HG02571 (cell line): ENCODE measurements around the gene MAD1L1.

Experiments used
- ATAC-seq: cut with Tn5 transposase; IDR thresholded peaks from one replicate; pipeline ENCODE4 v1.9.1; 2021; ENCODE audit warnings: mild to moderate bottlenecking, moderate library complexity; ENCODE audit not compliant: unreplicated experiment

MAD1L1 gene

DNA sequence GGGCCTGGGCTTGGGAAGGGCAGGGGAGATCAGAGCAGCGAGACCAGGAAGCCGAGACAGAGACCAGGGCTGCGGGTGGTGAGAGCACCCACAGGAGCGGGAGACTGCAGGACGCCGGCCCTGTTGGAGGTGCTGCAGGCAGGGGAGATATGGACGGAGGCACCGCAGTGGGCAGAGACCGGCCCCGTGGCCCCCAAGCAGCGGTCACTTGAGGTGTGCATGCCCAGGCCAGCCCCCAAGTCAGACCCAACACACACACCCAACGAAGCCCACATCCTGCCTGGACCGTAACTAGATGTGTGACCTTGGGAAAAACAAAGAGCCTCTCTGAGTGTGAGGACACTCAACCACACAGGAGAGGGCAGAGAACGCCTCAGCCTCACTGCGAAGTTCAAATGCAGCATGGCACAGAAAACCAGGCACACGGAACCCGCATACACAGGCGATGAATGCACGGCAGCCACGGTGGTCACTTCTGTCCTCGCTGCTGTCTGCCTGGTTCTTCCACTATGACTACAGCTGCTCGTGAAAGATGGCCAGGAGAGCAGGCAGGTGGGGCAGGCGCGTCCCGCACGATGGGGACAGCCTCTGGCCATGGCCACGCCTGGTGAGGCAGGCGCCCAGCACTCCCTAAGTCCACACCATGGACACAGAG is 214.7 kb downstream of the MAD1L1 start:
- no peak for ATAC-seq

DNA sequence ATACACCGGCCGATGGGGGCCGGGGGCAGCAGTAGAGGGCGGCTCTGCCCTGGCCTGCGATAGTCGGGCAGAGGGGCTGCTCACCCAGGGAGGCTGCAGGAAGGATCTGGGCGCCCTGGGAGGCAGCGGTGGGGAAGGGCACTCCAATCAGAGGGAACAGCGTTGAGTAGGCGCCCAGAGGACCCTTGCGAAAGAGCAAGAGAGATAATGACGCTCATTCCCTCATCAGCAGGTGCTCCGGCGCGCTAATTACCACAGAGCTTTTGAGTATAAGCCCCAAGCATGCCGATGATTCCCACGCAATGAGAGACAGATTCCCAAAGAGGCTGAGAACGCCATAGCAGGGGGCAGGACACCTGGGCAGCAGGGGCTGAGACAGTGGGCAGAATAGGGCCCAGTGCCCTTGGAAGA is 215.3 kb downstream of the MAD1L1 start:
- ATAC-seq, result no peak

DNA sequence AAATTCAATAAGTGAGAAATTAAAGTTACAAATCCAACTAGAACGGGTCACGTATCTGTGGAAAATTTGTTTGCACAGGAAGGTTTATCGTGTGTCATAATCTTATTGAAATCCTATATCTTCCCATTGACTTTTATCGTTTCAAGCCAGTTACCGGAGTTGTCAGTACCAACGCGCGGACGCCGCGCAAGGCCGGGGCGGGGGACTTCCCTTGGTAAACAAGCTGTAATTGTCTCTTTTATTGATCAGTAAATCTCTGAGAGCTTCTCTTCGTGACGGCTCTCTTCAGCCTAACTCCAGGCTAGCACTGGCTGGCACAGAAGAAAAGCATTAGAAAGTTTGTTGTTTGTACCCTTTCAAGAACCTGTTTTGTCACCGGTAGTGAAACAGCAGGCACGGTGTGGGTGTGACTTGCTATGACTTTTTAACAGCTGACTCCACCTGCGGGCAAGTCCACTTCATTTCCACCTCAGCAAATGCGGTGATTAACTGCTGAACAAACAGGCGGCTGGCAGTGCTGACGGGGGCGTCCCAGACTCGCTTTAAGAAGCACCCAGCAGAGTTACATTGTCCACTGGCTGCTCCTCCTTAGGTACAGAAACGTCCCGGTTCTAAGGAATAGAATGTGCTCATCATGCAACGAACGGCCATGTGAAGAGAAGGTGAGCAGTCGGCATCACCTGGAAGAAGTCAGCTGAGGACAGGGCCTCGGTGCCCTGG is 215.8 kb downstream of the MAD1L1 start:
- no peak for ATAC-seq

- ATAC-seq, result no peak
Measured at GRCh38 chr7:2016021-2016631, 216.6 kb downstream of the MAD1L1 start.

DNA sequence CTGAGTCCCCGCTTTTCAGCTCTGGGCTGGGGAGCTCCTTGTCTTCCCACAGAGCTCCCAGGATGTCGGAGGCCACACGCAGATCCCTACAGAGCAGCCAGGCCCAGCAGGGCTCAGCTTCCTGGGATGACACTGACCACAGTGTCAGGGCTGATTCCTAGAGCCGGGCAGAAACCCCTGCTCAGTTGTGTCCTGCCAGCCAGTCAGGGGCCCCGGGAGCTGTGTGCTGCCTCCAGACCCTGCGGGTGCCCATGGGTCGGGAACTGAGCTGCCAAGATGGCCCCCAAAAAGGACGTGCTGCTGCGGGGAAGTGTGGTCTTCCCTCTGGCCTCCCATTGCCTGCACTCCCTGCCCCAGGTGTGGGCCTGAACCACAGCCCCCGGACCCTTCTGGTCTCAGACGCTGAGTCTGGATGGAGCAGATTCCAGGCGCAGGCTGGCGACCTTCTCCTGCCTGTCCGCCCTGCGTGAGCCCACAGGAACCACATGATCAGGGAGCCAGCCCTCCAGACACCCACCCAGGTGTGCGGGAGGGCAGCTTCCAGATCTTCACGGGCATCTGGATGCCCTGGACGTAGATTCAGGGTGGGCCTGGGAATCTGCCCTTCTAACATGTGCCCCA is 217.4 kb downstream of the MAD1L1 start:
- no peak for ATAC-seq

DNA sequence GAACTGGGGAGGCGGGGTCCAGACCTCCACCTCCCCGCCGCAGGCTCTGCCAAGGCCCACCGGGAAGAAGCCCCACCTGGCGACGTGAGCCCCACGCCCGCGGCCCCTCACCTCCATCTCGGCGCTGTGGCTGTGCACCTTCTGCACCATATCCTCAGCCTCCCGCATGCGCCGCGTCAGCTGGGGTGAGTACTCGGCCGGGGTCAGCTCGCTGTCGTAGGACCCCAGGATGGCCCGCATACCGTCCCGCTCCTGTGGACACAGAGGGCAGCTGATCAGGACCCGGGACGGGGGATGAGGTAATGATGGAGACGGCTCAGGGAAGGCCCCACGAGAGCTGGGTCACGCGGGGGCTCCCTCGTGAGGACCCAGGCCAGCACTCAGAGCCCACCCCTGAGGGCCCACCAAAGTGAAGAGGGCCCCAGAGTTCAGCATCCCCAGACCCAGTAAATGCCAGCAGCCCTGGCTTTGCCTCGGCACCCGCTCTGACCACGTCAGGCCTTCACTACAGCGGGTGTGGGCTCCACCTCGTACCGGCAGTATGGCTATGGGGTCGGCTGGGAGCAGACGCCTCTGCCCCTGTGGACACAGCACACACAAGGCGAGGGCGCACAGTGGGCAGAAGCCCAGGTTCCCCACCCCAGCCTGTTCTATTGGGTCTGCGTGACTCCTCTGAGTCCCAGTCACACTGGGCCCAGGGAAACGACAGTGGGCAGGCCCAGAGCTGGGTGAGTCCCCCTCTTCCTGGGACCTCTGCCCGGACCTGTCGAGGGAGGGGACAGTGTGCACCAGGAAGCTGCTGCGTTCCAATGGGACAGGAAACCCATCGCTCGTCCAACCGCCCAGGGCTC is 218.1 kb downstream of the MAD1L1 start:
- no peak for ATAC-seq

GRCh38 chr7:2013381-2014311 is 219.1 kb downstream of the MAD1L1 start:
- no peak for ATAC-seq

DNA sequence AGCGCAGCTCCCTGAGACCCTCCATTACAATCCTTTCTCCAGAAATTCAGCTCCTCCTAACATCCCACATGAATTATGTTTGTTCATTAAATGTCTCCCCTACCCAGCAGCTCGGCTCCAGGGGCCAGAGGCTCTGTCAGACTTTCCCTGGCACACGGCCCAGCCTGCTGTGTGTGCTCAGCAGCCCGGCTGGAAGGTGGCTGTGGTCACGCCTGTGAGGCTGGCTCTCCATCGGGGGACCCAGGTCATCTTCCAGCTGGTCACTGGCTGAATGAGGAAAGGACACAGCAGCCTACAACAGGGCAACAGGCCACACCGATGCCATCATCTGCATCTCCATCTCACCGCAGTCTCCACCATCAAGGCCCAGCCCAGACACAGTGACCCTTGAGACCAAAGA is 219.8 kb downstream of the MAD1L1 start:
- no peak for ATAC-seq

DNA sequence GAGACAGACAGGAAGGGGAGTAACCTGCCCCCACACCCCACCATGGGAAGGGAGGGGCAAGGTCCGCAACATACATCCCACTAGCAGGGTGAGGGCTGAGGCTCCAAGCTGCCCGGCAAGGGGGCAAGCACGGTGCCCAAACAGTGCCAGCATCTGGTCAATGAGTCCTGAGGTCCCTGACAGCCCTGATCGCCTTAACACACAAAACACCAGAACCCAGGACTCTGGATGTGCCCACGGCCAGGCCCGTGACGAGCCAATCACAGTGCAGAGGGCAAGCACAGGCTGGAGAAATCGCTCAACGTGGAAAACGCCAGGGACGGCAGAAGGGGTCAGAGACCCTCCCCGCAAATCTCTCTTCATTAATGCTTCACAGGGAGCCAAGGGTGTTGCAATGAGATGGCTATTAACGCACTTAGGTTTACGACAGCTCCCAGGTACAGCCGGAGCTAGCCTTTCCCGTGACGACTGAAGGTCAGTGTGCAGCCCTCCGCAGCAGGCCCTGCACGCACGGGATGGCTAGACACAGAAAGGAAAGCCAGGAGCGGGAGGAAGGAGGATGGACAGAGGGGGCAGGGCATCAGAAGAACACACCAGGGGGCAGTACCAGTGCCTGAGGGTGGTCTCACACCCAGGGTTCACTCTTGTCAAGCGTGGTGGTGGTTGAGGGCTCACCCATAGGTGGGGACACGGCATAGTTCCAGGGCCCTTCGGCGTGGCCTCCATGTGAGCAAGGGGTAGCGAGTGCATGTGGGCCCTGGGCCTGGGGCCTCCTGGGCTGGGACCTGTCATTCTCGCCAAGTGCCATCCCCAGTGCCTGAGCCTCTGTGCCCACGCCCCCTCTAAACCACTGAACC is 220.5 kb downstream of the MAD1L1 start:
- ATAC-seq, result no peak

DNA sequence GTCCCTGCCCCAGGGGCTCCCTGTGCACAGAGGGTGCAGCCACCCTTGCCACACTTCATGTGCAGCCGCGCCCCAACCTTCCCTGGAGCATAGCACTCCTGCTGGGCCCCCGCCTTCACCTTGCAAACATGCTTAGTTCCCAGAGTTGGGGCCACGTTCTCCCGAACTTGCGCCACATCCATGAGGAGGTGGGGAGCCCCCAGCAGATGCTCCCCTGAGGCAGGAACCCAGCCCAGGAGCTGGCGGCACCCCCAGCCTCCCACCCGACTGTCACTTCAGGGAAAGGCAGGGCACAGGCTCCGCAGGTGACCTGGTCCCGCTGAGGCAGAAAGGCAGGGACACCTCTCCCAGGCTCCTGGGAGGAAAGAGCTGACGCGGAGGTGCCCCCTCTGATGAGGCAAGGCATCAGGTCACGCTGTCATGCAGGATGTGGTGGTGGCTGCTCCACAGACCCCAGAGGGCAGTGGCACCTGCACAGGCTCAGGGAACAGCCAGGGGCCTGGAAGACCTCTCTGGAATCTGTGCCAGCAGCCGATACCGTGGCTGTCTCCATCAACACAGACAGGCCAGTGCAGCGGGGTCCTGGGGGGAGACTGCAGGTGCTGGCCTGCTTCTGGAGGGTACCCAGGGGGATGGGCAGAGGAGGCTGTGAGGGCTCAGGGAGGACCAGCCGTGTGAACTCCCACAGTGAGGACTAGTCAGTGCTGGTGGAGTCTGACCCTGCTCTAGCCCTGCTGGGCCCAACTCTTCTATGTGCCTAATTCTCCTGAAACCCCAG is 221.3 kb downstream of the MAD1L1 start:
- no peak for ATAC-seq

DNA sequence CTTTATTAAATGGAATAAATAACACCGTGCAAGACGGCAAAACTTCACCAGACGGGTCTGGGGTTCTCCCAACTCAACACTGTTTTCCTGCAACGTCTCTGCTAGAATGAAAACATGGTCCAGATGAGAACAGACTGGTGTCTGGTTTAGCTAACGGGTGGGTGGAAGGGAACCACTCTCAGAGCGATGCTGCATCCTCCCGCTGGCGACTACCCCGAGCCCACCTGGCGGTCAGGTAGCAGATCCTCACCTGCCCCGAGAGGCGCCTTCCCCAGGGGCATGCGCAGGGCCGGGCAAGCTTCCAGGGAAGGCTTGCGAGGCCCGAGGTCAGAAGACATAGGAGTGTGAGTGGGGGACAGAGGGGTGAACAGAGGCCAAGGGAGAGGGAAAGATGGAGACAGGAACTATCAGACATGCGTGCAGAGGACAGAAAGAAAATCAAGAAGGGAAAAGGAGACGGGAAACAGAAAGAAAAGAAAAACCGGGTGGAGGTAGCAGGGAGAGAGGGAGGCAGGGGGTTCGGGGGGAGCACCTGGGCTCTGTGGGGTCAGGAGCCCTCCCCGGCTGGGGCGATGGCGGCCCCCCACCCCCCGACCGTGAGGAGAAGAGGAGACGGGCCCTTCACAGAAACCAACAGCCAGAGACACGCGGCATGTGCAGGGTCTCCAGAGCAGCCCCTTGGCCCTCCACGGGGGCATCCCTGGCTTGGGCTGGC is 222.0 kb downstream of the MAD1L1 start:
- no peak for ATAC-seq

GRCh38 chr7:2010101-2010500 is 222.6 kb downstream of the MAD1L1 start:
- no peak for ATAC-seq

- no peak for ATAC-seq
Measured at GRCh38 chr7:2009541-2010001, 223.2 kb downstream of the MAD1L1 start.

GRCh38 chr7:2008936-2009540 is 223.7 kb downstream of the MAD1L1 start:
- no peak for ATAC-seq

GRCh38 chr7:2008101-2008935 is 224.4 kb downstream of the MAD1L1 start:
- ATAC-seq, result no peak

GRCh38 chr7:2007551-2007950 is 225.2 kb downstream of the MAD1L1 start:
- no peak for ATAC-seq
